Measurements from ENCODE around the gene MME.

DNA sequence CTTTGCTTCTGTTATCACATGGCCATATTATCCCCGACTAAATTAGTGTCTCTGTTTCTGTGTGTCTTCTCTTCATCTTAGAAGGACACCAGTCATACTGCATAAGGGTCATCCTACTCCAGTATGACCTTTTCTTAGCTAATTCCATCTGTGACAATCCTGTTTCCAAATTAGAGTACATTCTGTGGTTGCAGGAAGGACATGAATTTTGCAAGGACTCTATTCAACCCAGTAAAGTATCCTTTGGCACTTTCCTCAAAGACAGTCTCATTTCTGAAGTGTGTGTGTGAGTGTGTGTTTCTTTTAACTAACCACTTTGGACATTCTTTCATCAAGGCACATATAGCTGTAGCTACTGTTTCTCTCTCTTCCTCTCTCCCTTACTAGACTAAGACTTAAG is 15.2 kb upstream of the MME start:
- TF ChIP-seq, protein P1, sequence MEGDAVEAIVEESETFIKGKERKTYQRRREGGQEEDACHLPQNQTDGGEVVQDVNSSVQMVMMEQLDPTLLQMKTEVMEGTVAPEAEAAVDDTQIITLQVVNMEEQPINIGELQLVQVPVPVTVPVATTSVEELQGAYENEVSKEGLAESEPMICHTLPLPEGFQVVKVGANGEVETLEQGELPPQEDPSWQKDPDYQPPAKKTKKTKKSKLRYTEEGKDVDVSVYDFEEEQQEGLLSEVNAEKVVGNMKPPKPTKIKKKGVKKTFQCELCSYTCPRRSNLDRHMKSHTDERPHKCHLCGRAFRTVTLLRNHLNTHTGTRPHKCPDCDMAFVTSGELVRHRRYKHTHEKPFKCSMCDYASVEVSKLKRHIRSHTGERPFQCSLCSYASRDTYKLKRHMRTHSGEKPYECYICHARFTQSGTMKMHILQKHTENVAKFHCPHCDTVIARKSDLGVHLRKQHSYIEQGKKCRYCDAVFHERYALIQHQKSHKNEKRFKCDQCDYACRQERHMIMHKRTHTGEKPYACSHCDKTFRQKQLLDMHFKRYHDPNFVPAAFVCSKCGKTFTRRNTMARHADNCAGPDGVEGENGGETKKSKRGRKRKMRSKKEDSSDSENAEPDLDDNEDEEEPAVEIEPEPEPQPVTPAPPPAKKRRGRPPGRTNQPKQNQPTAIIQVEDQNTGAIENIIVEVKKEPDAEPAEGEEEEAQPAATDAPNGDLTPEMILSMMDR (IDR thresholded peaks at IDR 0.05) = no peak
- TF ChIP-seq POLR2A (IDR thresholded peaks at IDR 0.05) = no peak

Measured in uterus (tissue), 2 donors.